Natural killer cell (primary cell): ENCODE measurements around the gene PPHLN1. TPM values are rescaled to one million over a fixed set of nuclear protein-coding genes. Genes with fewer than 3 reads are reported as not detected.

Experiments used
- ATAC-seq, 3 donors: fragments of 150-1000 bp in 2 of 3; fragments of 200-7000 bp in 1 of 3; cut with Tn5 transposase; 1 replicate in 1 of 3; 2 replicates in 2 of 3; pipeline ENCODE4 v1.10.0; 2021; ENCODE audit warnings: mild to moderate bottlenecking in 2 of 3, moderate library complexity in 2 of 3
- DNase-seq, 2 donors: peaks; one replicate each; pipeline versions ENCODE4 v3.0.0 to v3.0.0-alpha.2; 2013 to 2021; ENCODE audit warnings: mixed read lengths in 1 of 2
- H3K27ac ChIP-seq: one replicate; pipeline ENCODE4 v1.5.1; 2013; ENCODE audit warnings: mild to moderate bottlenecking, low read length
- H3K27me3 ChIP-seq: one replicate; pipeline ENCODE4 v1.6.1; 2013; ENCODE audit warnings: low read length; ENCODE audit not compliant: control insufficient read depth, insufficient read depth
- H3K36me3 ChIP-seq: one replicate; pipeline ENCODE4 v1.6.1; 2013; ENCODE audit warnings: low read length; ENCODE audit not compliant: control insufficient read depth, insufficient read depth
- H3K4me1 ChIP-seq: one replicate; pipeline ENCODE4 v1.6.1; 2013; ENCODE audit warnings: low read length; ENCODE audit not compliant: control insufficient read depth, insufficient read depth
- H3K4me3 ChIP-seq: one replicate; pipeline ENCODE4 v1.5.1; 2013; ENCODE audit warnings: low read length
- H3K9me3 ChIP-seq: one replicate; pipeline ENCODE4 v1.6.1; 2013; ENCODE audit warnings: low read length; ENCODE audit not compliant: control insufficient read depth, insufficient read depth
- H3K27ac Mint-ChIP-seq, 2 donors: one replicate each; pipeline ENCODE4 v1.8.0; 2022; ENCODE audit warnings: mild to moderate bottlenecking in 2 of 2, mixed read lengths in 2 of 2, moderate library complexity in 1 of 2
- H3K27me3 Mint-ChIP-seq, 2 donors: one replicate each; pipeline ENCODE4 v1.8.0; 2022; ENCODE audit warnings: low read depth in 2 of 2, mixed read lengths in 2 of 2
- H3K36me3 Mint-ChIP-seq: one replicate; pipeline ENCODE4 v1.8.0; 2022; ENCODE audit warnings: mixed read lengths
- H3K4me1 Mint-ChIP-seq, 2 donors: one replicate each; pipeline ENCODE4 v1.8.0; 2022; ENCODE audit warnings: mixed read lengths in 2 of 2
- H3K4me3 Mint-ChIP-seq: one replicate; pipeline ENCODE4 v1.8.0; 2022; ENCODE audit warnings: mild to moderate bottlenecking, moderate library complexity, mixed read lengths
- H3K9me3 Mint-ChIP-seq, 2 donors: one replicate each; pipeline ENCODE4 v1.8.0; 2022; ENCODE audit warnings: mixed read lengths in 2 of 2
- CTCF ChIP-seq: fragments of 200-600 bp; IDR thresholded peaks from one replicate; pipeline ENCODE4 v1.8.0; 2022; ENCODE audit warnings: antibody characterized with exemption
- WGBS: methylation state at CpG from one replicate; pipeline ENCODE4 v1.1.7; 2013; ENCODE audit warnings: missing lambda C conversion rate; ENCODE audit not compliant: insufficient coverage; 5-methylcytosine and 5-hydroxymethylcytosine counted together
- intact Hi-C: fragments of 100-400 bp; cut with micrococcal nuclease; formaldehyde crosslinking; loops from one replicate; pipeline ENCODE4 v1.14.2; 2022
- total RNA-seq, 4 donors: library from RNA; stranded (reverse); fragments of 120-200 nt in 1 of 4; gene quantifications; one replicate each; pipeline versions ENCODE4 v1.2.3 to v1.2.4, GENCODE V29; 2013 to 2022

PPHLN1 gene
- total RNA-seq, 3 donors from 2014 or later (not counting 1 experiment from before 2014, with no cell fraction given) = 98.2 to 101 (median 101) TPM

DNA sequence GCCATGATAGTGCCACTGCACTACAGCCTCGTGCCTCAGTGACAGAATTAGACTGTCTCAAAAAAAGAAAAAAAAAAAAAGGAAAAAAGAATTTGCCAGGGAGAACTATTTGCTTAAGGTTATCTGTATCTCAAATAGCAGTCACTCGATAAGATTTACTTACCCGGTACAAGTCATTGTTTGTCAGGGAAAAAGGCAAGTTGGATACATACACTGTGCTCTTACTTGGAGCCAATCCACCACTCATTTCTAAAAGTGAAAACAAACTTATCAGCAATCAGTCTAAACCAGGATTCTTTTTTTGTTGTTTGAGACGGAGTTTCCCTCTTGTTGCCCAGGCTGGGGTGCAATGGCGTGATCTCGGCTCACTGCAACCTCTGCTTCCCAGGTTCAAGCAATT is 2.1 kb upstream of the PPHLN1 start:
- intact Hi-C loops = loop anchor here (10.0 kb wide), 1 partner anchor 229 kb away; no protein-coding TSS in a partner anchor
- TF ChIP-seq CTCF = no peak
- Histone ChIP-seq H3K9me3 (no peaks in the 10 kb centered on the region), H3K36me3 (peaks cover 12% of the 10 kb centered on the region), H3K27ac (no peak overlapping the region), H3K4me1 (peaks cover 12% of the 10 kb centered on the region), H3K27me3 (no peaks in the 10 kb centered on the region), H3K4me3 (no peak overlapping the region)
- Mint-ChIP-seq H3K36me3 (peaks cover 9% of the 10 kb centered on the region), H3K27ac (no peak overlapping the region), H3K27me3 (no peaks in the 10 kb centered on the region), H3K4me3 (no peak overlapping the region), H3K9me3 (no peaks in the 10 kb centered on the region), H3K4me1 (peaks cover 34 to 39% of the 10 kb centered on the region in 2 donors)
- ATAC-seq = no peak
- DNase-seq = no peak
- WGBS = 99% methylated on average over 6 of the region's 6 CpGs

- ATAC-seq = no peak
- peak overlapping the region; percentile 82 for H3K4me3 ChIP-seq
- no peak for DNase-seq
- peaks cover 9% of the 10 kb centered on the region for H3K36me3 Mint-ChIP-seq
- H3K27me3 Mint-ChIP-seq = no peaks in the 10 kb centered on the region
- peaks cover 18% of the 10 kb centered on the region for H3K4me1 ChIP-seq
- WGBS = 58% methylated on average over 2 of the region's 7 CpGs
- H3K36me3 ChIP-seq = peaks cover 12% of the 10 kb centered on the region
- no peaks in the 10 kb centered on the region for H3K9me3 Mint-ChIP-seq
- H3K27ac Mint-ChIP-seq = peak overlapping the region; percentile 96 to 99
- H3K9me3 ChIP-seq = no peaks in the 10 kb centered on the region
- peak overlapping the region; percentile 81 for H3K27ac ChIP-seq
- intact Hi-C loops = loop anchor here (5.0 to 10.0 kb wide), 2 partner anchors 183 to 230 kb away; partner anchors contain the start of gene GXYLT1
- H3K27me3 ChIP-seq = no peaks in the 10 kb centered on the region
- H3K4me1 Mint-ChIP-seq = peaks cover 43 to 48% of the 10 kb centered on the region in 2 donors
- TF ChIP-seq CTCF = no peak
- H3K4me3 Mint-ChIP-seq = peak overlapping the region; percentile 99
These were observed 678 bp upstream of the PPHLN1 start for GRCh38 chr12:42325326-42325652.

- intact Hi-C loops = loop anchor here (1.0 to 10.0 kb wide), 3 partner anchors 88 to 232 kb away; partner anchors contain the start of genes GXYLT1 and YAF2
- Histone ChIP-seq H3K4me3 (peak overlapping the region; percentile 82), H3K27ac (peak overlapping the region; percentile 81), H3K27me3 (no peaks in the 10 kb centered on the region), H3K4me1 (peaks cover 20% of the 10 kb centered on the region), H3K9me3 (no peaks in the 10 kb centered on the region), H3K36me3 (peaks cover 7% of the 10 kb centered on the region)
- Mint-ChIP-seq H3K9me3 (no peaks in the 10 kb centered on the region), H3K27me3 (no peaks in the 10 kb centered on the region), H3K27ac (peak overlapping the region; percentile 96 to 99), H3K4me1 (peaks cover 57 to 62% of the 10 kb centered on the region in 2 donors), H3K4me3 (peak overlapping the region; percentile 99), H3K36me3 (no peaks in the 10 kb centered on the region)
- DNase-seq = peak in 1 of 2 donors; percentile 44
- ATAC-seq = peak; percentile 32 to 60 (median 52)
- TF ChIP-seq CTCF = no peak
- 12% methylated on average over 13 of the region's 13 CpGs for WGBS
These were observed 717 bp downstream of the PPHLN1 start for GRCh38 chr12:42326541-42327226.
